H9 (cell line): Measurements from ENCODE around the gene PIAS4. TPM values are rescaled to one million over a fixed set of nuclear protein-coding genes. Genes with fewer than 3 reads are reported as not detected.
"Not testable (repeated sequence)": the region's sequence is repeated elsewhere in the genome, so short reads cannot be mapped to it uniquely, and the experiment has no call there.

Source experiments
- DNase-seq: peaks from one replicate; pipeline ENCODE4 v3.0.0-alpha.2; 2017
- H2AFZ ChIP-seq: one replicate; pipeline ENCODE4 v1.6.1; 2013; ENCODE audit warnings: mild to moderate bottlenecking, low read length, control low read depth, moderate library complexity
- H2AK5ac ChIP-seq: 2 replicates; pipeline ENCODE4 v1.6.1; 2013; ENCODE audit warnings: low read length, control low read depth, mixed read lengths; ENCODE audit not compliant: insufficient read length
- H2BK120ac ChIP-seq: one replicate; pipeline ENCODE4 v1.6.1; 2013; ENCODE audit warnings: low read depth, mild to moderate bottlenecking, low read length, control low read depth, inconsistent platforms; ENCODE audit not compliant: poor library complexity, severe bottlenecking
- H2BK12ac ChIP-seq: 2 replicates; pipeline ENCODE4 v1.6.1; 2013; ENCODE audit warnings: low read length, control low read depth, mixed read lengths, low read depth; ENCODE audit not compliant: insufficient read length
- H2BK15ac ChIP-seq: 2 replicates; pipeline ENCODE4 v1.6.1; 2013; ENCODE audit warnings: low read depth, low read length, control low read depth
- H2BK20ac ChIP-seq: one replicate; pipeline ENCODE4 v1.6.1; 2013; ENCODE audit warnings: low read depth, mild to moderate bottlenecking, low read length, control low read depth, inconsistent platforms; ENCODE audit not compliant: poor library complexity, severe bottlenecking
- H2BK5ac ChIP-seq: 2 replicates; pipeline ENCODE4 v1.6.1; 2013; ENCODE audit warnings: low read length, control low read depth, mixed read lengths; ENCODE audit not compliant: insufficient read length
- H3K14ac ChIP-seq: 2 replicates; pipeline ENCODE4 v1.6.1; 2013; ENCODE audit warnings: low read length, control low read depth; ENCODE audit not compliant: insufficient read depth
- H3K18ac ChIP-seq: 2 replicates; pipeline ENCODE4 v1.6.1; 2013; ENCODE audit warnings: low read depth, mild to moderate bottlenecking, mixed read lengths, low read length, control low read depth; ENCODE audit not compliant: insufficient read length
- H3K23ac ChIP-seq: 2 replicates; pipeline ENCODE4 v1.6.1; 2013; ENCODE audit warnings: low read length, control low read depth, mixed read lengths, low read depth; ENCODE audit not compliant: insufficient read length
- H3K23me2 ChIP-seq: 2 replicates; pipeline ENCODE4 v1.6.1; 2013; ENCODE audit warnings: low read depth, mild to moderate bottlenecking, mixed read lengths, low read length, control low read depth; ENCODE audit not compliant: insufficient read length, poor library complexity, severe bottlenecking
- H3K27ac ChIP-seq: 2 replicates; pipeline ENCODE4 v1.5.1; 2013; ENCODE audit warnings: low read length, control low read depth, mixed read lengths, low read depth; ENCODE audit not compliant: insufficient read length
- H3K27me3 ChIP-seq: 2 replicates; pipeline ENCODE4 v1.6.1; 2013; ENCODE audit warnings: low read length, control low read depth, inconsistent platforms; ENCODE audit not compliant: insufficient read depth
- H3K4ac ChIP-seq: 2 replicates; pipeline ENCODE4 v1.6.1; 2013; ENCODE audit warnings: low read depth, mild to moderate bottlenecking, control low read depth, inconsistent platforms, low read length, moderate library complexity
- H3K4me1 ChIP-seq: 2 replicates; pipeline ENCODE4 v1.6.1; 2013; ENCODE audit warnings: low read length, control low read depth, inconsistent platforms; ENCODE audit not compliant: insufficient read depth
- H3K4me2 ChIP-seq: 2 replicates; pipeline ENCODE4 v1.6.1; 2013; ENCODE audit warnings: low read length, control low read depth, mixed read lengths; ENCODE audit not compliant: insufficient read length, insufficient read depth
- H3K56ac ChIP-seq: 2 replicates; pipeline ENCODE4 v1.6.1; 2013; ENCODE audit warnings: low read depth, mild to moderate bottlenecking, mixed read lengths, low read length, control low read depth; ENCODE audit not compliant: insufficient read length
- H3K79me1 ChIP-seq: 2 replicates; pipeline ENCODE4 v1.6.1; 2013; ENCODE audit warnings: low read depth, mild to moderate bottlenecking, moderate library complexity, low read length, control low read depth, inconsistent platforms; ENCODE audit not compliant: insufficient read depth, poor library complexity, severe bottlenecking
- H3K79me2 ChIP-seq: 2 replicates; pipeline ENCODE4 v1.6.1; 2013; ENCODE audit warnings: low read length, control low read depth, inconsistent platforms; ENCODE audit not compliant: insufficient read depth
- H3K9ac ChIP-seq: 2 replicates; pipeline ENCODE4 v1.6.1; 2013; ENCODE audit warnings: low read length, control low read depth, mixed read lengths; ENCODE audit not compliant: insufficient read length; ENCODE audit errors: extremely low read depth
- H3K9me3 ChIP-seq: one replicate; pipeline ENCODE4 v1.6.1; 2013; ENCODE audit warnings: low read depth, low read length, inconsistent platforms; ENCODE audit not compliant: control insufficient read depth
- H3T11ph ChIP-seq: one replicate; pipeline ENCODE4 v1.6.1; 2013; ENCODE audit warnings: mild to moderate bottlenecking, low read length, control low read depth, inconsistent platforms
- H4K20me1 ChIP-seq: one replicate; pipeline ENCODE4 v1.6.1; 2013; ENCODE audit not compliant: control insufficient read depth, insufficient read length, insufficient read depth
- H4K5ac ChIP-seq: 2 replicates; pipeline ENCODE4 v1.6.1; 2013; ENCODE audit warnings: low read depth, mild to moderate bottlenecking, mixed read lengths, low read length, control low read depth; ENCODE audit not compliant: insufficient read length
- H4K8ac ChIP-seq: replicated peaks from 2 replicates; pipeline ENCODE4 v1.6.1; 2013; ENCODE audit warnings: low read length, control low read depth, mixed read lengths, low read depth; ENCODE audit not compliant: insufficient read length
- H4K91ac ChIP-seq: 2 replicates; pipeline ENCODE4 v1.6.1; 2013; ENCODE audit warnings: low read depth, mild to moderate bottlenecking, moderate library complexity, mixed read lengths, low read length, control low read depth; ENCODE audit not compliant: insufficient read length
- H3K27ac Mint-ChIP-seq, 3 experiments: 2 replicates in 2 of 3; 3 replicates in 1 of 3; pipeline ENCODE4 v1.8.0; 2020 to 2021; ENCODE audit warnings: mixed read lengths in 3 of 3, mild to moderate bottlenecking in 1 of 3, moderate library complexity in 1 of 3
- H3K27me3 Mint-ChIP-seq: 2 replicates; pipeline ENCODE4 v1.8.0; 2021; ENCODE audit warnings: low read depth, mild to moderate bottlenecking, moderate library complexity, mixed read lengths
- H3K36me3 Mint-ChIP-seq, 3 experiments: 2 replicates in 2 of 3; 3 replicates in 1 of 3; pipeline ENCODE4 v1.8.0; 2020 to 2021; ENCODE audit warnings: low read depth in 3 of 3, mixed read lengths in 3 of 3; ENCODE audit not compliant: insufficient read depth in 1 of 3
- H3K4me1 Mint-ChIP-seq, 2 experiments: 2 replicates each; pipeline ENCODE4 v1.8.0; 2020; ENCODE audit warnings: mixed read lengths in 2 of 2
- H3K4me3 Mint-ChIP-seq, 2 experiments: 2 replicates in 1 of 2; 3 replicates in 1 of 2; pipeline ENCODE4 v1.8.0; 2020 to 2021; ENCODE audit warnings: mild to moderate bottlenecking in 2 of 2, mixed read lengths in 2 of 2, moderate library complexity in 1 of 2
- H3K9me3 Mint-ChIP-seq, 2 experiments: 2 replicates in 1 of 2; 3 replicates in 1 of 2; pipeline ENCODE4 v1.8.0; 2020; ENCODE audit warnings: mild to moderate bottlenecking in 2 of 2, mixed read lengths in 2 of 2, moderate library complexity in 1 of 2
- CTCF ChIP-seq: fragments of 200-600 bp; sonication (generic); conservative IDR thresholded peaks from 3 replicates; pipeline ENCODE4 v1.8.0; 2021; ENCODE audit warnings: antibody characterized with exemption, mild to moderate bottlenecking
- WGBS: extraction: QIAGEN DNeasy Blood & Tissue Kit; methylation state at CpG from one replicate; pipeline ENCODE4 v1.1.7; 2013; ENCODE audit warnings: missing lambda C conversion rate, low lambda C conversion rate, mixed read lengths; ENCODE audit not compliant: insufficient read length; ENCODE audit errors: extremely low coverage; 5-methylcytosine and 5-hydroxymethylcytosine counted together
- total RNA-seq: library from RNA; stranded (reverse); gene quantifications from 2 replicates; pipeline ENCODE4 v1.2.1, GENCODE V29; 2021

The PIAS4 gene
- total RNA-seq, 1 experiment from 2014 or later = 52.0 TPM

GRCh38 chr19:4010808-4011110 lies 3.2 kb downstream of the PIAS4 start:
- DNase-seq = no peak
- no CpG with 5 or more reads among the region's 14 CpGs for WGBS

GRCh38 chr19:4011430-4011829 lies 3.9 kb downstream of the PIAS4 start:
- H4K20me1 ChIP-seq, H4K8ac ChIP-seq, H2BK120ac ChIP-seq, H3K27me3 ChIP-seq, H3K4ac ChIP-seq, H2BK15ac ChIP-seq, H3T11ph ChIP-seq, H3K9me3 ChIP-seq, H2BK20ac ChIP-seq, DNase-seq, H3K4me3 Mint-ChIP-seq, H3K18ac ChIP-seq, H3K27ac ChIP-seq, H4K5ac ChIP-seq, H3K27ac Mint-ChIP-seq, H3K4me2 ChIP-seq, H3K23ac ChIP-seq, H2BK5ac ChIP-seq, H2BK12ac ChIP-seq, H3K56ac ChIP-seq, H4K91ac ChIP-seq, H3K9me3 Mint-ChIP-seq, H2AK5ac ChIP-seq, H3K14ac ChIP-seq, H3K27me3 Mint-ChIP-seq, H2AFZ ChIP-seq, H3K4me1 ChIP-seq, H3K9ac ChIP-seq: not testable (repeated sequence)
- peaks cover 6 to 26% (median 20%) of the 10 kb centered on the region in 3 experiments; a peak in 6 of 7 replicates for H3K36me3 Mint-ChIP-seq
- Histone ChIP-seq H3K79me1 (peaks cover 11% of the 10 kb centered on the region), H3K23me2 (peaks cover 10% of the 10 kb centered on the region), H3K79me2 (peaks cover 17% of the 10 kb centered on the region; the same call in 1 of the 2 replicates)
- H3K4me1 Mint-ChIP-seq = peaks cover 13 to 20% of the 10 kb centered on the region in 2 experiments
- no CpG with 5 or more reads among the region's 6 CpGs for WGBS

More at GRCh38 chr19:4010808-4011110, 3.2 kb downstream of the PIAS4 start:
- Histone ChIP-seq H3K9me3 (no peaks in the 10 kb centered on the region), H2BK12ac (no peak overlapping the region), H3K9ac (no peak overlapping the region), H3K23ac (no peak overlapping the region), H3K18ac (no peak overlapping the region), H3T11ph (no peak overlapping the region), H4K91ac (no peak overlapping the region), H4K5ac (no peak overlapping the region), H3K27ac (no peak overlapping the region), H3K14ac (no peak overlapping the region), H3K79me2 (peaks cover 17% of the 10 kb centered on the region; the same call in 1 of the 2 replicates), H3K4me1 (no peaks in the 10 kb centered on the region), H4K8ac (no peak overlapping the region), H2AFZ (no peak overlapping the region), H2BK20ac (no peak overlapping the region), H3K4me2 (no peak overlapping the region), H3K27me3 (no peaks in the 10 kb centered on the region), H4K20me1 (no peaks in the 10 kb centered on the region), H2AK5ac (no peak overlapping the region), H2BK120ac (no peak overlapping the region), H3K4ac (no peak overlapping the region), H2BK5ac (no peak overlapping the region), H3K79me1 (peaks cover 10% of the 10 kb centered on the region), H3K23me2 (peaks cover 10% of the 10 kb centered on the region), H2BK15ac (no peak overlapping the region), H3K56ac (no peak overlapping the region)
- Mint-ChIP-seq H3K4me3 (no peak overlapping the region), H3K27ac (no peak overlapping the region), H3K36me3 (peaks cover 6 to 22% (median 20%) of the 10 kb centered on the region in 3 experiments; a peak in 6 of 7 replicates), H3K9me3 (no peaks in the 10 kb centered on the region), H3K4me1 (peaks cover 13 to 20% of the 10 kb centered on the region in 2 experiments), H3K27me3 (no peaks in the 10 kb centered on the region)
- no peak for TF ChIP-seq CTCF
